Endothelial cell of umbilical vein (primary cell): Measurements from ENCODE around the gene DYRK1A. TPM values are rescaled to one million over a fixed set of nuclear protein-coding genes. Genes with fewer than 3 reads are reported as not detected.

ENCODE experiments used
- BruUV-seq: library from RNA; stranded (reverse); fragments of 400-500 nt; replicated peaks from 2 replicates; lab custom pipeline; 2021; lab: Mats Ljungman, UMichigan
- CTCF ChIA-PET: fragments of 300-600, 350-600 bp; sonication (Branson Sonifier 250); formaldehyde crosslinking; loops from one replicate; lab custom pipeline; 2021; ENCODE audit warnings: antibody characterized with exemption, inconsistent platforms; lab: Charles Lee
- POLR2A ChIA-PET: fragments of 300-600, 350-600 bp; sonication (Branson Sonifier 250); formaldehyde crosslinking; loops from one replicate; lab custom pipeline; 2021; ENCODE audit warnings: antibody characterized with exemption, inconsistent platforms; lab: Charles Lee
- DNase-seq: peaks from one replicate; pipeline ENCODE4 v3.0.0-alpha.2; 2011; ENCODE audit warnings: low read depth, low spot score
- FAIRE-seq: peaks from 2 replicates; lab custom pipeline; 2011; peaks lifted over from hg19 to GRCh38; lab: Jason Lieb, UNC
- H2AFZ ChIP-seq: 2 replicates; pipeline ENCODE4 v1.6.0; 2012; ENCODE audit warnings: low read depth, low read length, control low read depth, inconsistent platforms
- H3K27ac ChIP-seq: 2 replicates; pipeline ENCODE4 v1.5.1; 2011; ENCODE audit warnings: low read depth, mild to moderate bottlenecking, control low read depth, low read length, moderate library complexity; ENCODE audit not compliant: insufficient read depth
- H3K27me3 ChIP-seq, 2 experiments: 2 replicates each; pipeline versions ENCODE4 v1.6.0 to v1.6.1; 2011; ENCODE audit warnings: low read length in 2 of 2, mixed read lengths in 1 of 2; ENCODE audit not compliant: control insufficient read depth in 2 of 2, insufficient read depth in 2 of 2
- H3K36me3 ChIP-seq, 2 experiments: 2 replicates in 1 of 2; 3 replicates in 1 of 2; pipeline ENCODE4 v1.5.1; 2011; ENCODE audit warnings: low read length in 2 of 2, mild to moderate bottlenecking in 1 of 2, moderate library complexity in 1 of 2; ENCODE audit not compliant: control insufficient read depth in 2 of 2, insufficient read depth in 2 of 2; ENCODE audit errors: extremely low read depth in 1 of 2
- H3K4me1 ChIP-seq: 3 replicates; pipeline ENCODE4 v1.5.1; 2011; ENCODE audit warnings: mild to moderate bottlenecking, low read length; ENCODE audit not compliant: control insufficient read depth, insufficient read depth; ENCODE audit errors: extremely low read depth
- H3K4me2 ChIP-seq: 2 replicates; pipeline ENCODE4 v1.6.1; 2011; ENCODE audit warnings: low read length, control low read depth, mixed read lengths; ENCODE audit not compliant: insufficient read depth
- H3K4me3 ChIP-seq, 3 experiments: fragments of 200-600 bp in 1 of 3; sonication (generic), shearing (Covaris generic) in 1 of 3; replicated peaks in 1 of 3; 2 replicates each; pipeline ENCODE4 v1.5.1; 2011 to 2016; ENCODE audit warnings: control low read depth in 3 of 3, low read length in 3 of 3, mild to moderate bottlenecking in 2 of 3, inconsistent platforms in 1 of 3, low read depth in 1 of 3, moderate library complexity in 1 of 3; ENCODE audit not compliant: insufficient read depth in 1 of 3
- H3K79me2 ChIP-seq: 2 replicates; pipeline ENCODE4 v1.6.0; 2012; ENCODE audit warnings: low read length, inconsistent platforms; ENCODE audit not compliant: control insufficient read depth, insufficient read depth
- H3K9ac ChIP-seq: replicated peaks from 2 replicates; pipeline ENCODE3; 2011; ENCODE audit warnings: low read length, control low read depth; ENCODE audit not compliant: insufficient read depth; ENCODE audit errors: extremely low read depth
- H3K9me1 ChIP-seq: replicated peaks from 3 replicates; pipeline ENCODE4 v1.6.0; 2011; ENCODE audit warnings: mild to moderate bottlenecking, low read length; ENCODE audit not compliant: control insufficient read depth, insufficient read depth; ENCODE audit errors: extremely low read depth
- H3K9me3 ChIP-seq: replicated peaks from 2 replicates; pipeline ENCODE4 v1.5.1; 2012; ENCODE audit warnings: low read length, inconsistent platforms; ENCODE audit not compliant: control insufficient read depth, insufficient read depth
- H4K20me1 ChIP-seq: replicated peaks from 2 replicates; pipeline ENCODE3; 2011; ENCODE audit warnings: mild to moderate bottlenecking, low read length; ENCODE audit not compliant: control insufficient read depth, insufficient read depth; ENCODE audit errors: extremely low read depth
- EZH2 ChIP-seq: IDR thresholded peaks from 2 replicates; pipeline ENCODE4 v1.6.1; 2012; ENCODE audit warnings: borderline replicate concordance, low read depth, mild to moderate bottlenecking, moderate library complexity, low read length, inconsistent platforms; ENCODE audit not compliant: severe bottlenecking
- FOS ChIP-seq: IDR thresholded peaks from 2 replicates; pipeline ENCODE4 v1.6.1; 2011; ENCODE audit warnings: mild to moderate bottlenecking, low read length, moderate library complexity, borderline replicate concordance; ENCODE audit not compliant: insufficient read depth
- GATA2 ChIP-seq: IDR thresholded peaks from 2 replicates; pipeline ENCODE4 v1.7.0; 2011; ENCODE audit warnings: low read depth, mild to moderate bottlenecking, moderate library complexity, mixed read lengths, low read length; ENCODE audit not compliant: insufficient read length, insufficient read depth
- JUN ChIP-seq: IDR thresholded peaks from 2 replicates; pipeline ENCODE4 v1.6.1; 2011; ENCODE audit warnings: borderline replicate concordance, low read depth; ENCODE audit not compliant: insufficient read length, insufficient read depth
- MAX ChIP-seq: IDR thresholded peaks from 2 replicates; pipeline ENCODE4 v1.6.1; 2011; ENCODE audit not compliant: insufficient read depth, insufficient read length
- MYC ChIP-seq: IDR thresholded peaks from one replicate; pipeline ENCODE4 v1.6.1; 2011; ENCODE audit warnings: mild to moderate bottlenecking, low read depth, low read length
- POLR2A ChIP-seq: IDR thresholded peaks from 2 replicates; pipeline ENCODE4 v1.6.1; 2012; ENCODE audit warnings: low read depth, mild to moderate bottlenecking, control low read depth, low read length
- POLR2AphosphoS5 ChIP-seq: IDR thresholded peaks from 2 replicates; pipeline ENCODE4 v1.6.1; 2012; ENCODE audit warnings: low read depth, mild to moderate bottlenecking, control low read depth, low read length, moderate library complexity; ENCODE audit not compliant: insufficient read depth
- dilution Hi-C: fragments of 300-500 bp; cut with MboI; formaldehyde crosslinking; loops from one replicate; pipeline ENCODE4 v1.15.0; 2019; ENCODE audit warnings: low sequenced_read_pairs; ENCODE audit not compliant: extremely low pct_ligation_motif_present
- intact Hi-C: fragments of 100-400 bp; cut with micrococcal nuclease; formaldehyde crosslinking; loops from one replicate; pipeline ENCODE4 v1.10.0; 2022
- polyA plus RNA-seq, 4 experiments: library from polyadenylated mRNA; depleted of rRNA in 3 of 4; stranded (reverse) in 3 of 4; unstranded in 1 of 4; fragments of >200 nt; gene quantifications; 2 replicates each; pipeline versions ENCODE4 v1.2.1 to v1.2.3, GENCODE V29; 2011 to 2012; ENCODE audit warnings: missing spikeins in 1 of 4
- total RNA-seq: library from RNA; stranded (reverse); gene quantifications from 2 replicates; pipeline ENCODE4 v1.2.3, GENCODE V29; 2021
- TF ChIP-seq, protein P1 (sequence below), 2 donors: IDR thresholded peaks; 1 replicate in 1 of 2; 2 replicates in 1 of 2; pipeline ENCODE4 v1.5.1; 2011; ENCODE audit warnings: low read length in 2 of 2, mild to moderate bottlenecking in 2 of 2, moderate library complexity in 2 of 2, control low read depth in 1 of 2, inconsistent platforms in 1 of 2, low read depth in 1 of 2; ENCODE audit not compliant: insufficient read depth in 1 of 2; ENCODE audit errors: extremely low read depth in 1 of 2

DYRK1A gene
- total and polyA plus RNA-seq, 2 donors (not counting 3 experiments of a cell fraction or from before 2014, with no cell fraction given): 51.8 to 53.7 TPM

DNA sequence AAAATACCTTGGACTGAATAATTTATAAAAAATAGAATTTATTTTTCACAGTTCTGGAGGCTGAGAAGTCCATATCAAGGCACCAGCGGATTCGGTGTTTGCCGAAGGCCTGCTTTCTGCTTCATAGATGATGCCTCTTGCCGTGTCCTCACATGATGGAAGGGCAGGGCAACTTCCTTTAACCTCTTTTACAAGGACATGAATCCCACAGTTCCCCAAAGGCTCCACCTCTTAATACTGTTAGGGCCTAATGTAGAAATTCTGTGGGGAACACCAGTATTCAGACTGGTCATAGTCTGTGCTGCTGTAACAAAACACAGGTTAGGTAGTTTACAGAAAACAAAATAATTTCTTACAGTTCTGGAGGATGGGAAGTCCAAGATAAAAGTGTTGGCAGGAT, 25.9 kb downstream of the DYRK1A start:
- Histone ChIP-seq H2AFZ (no peak overlapping the region), H3K9me1 (no peaks in the 10 kb centered on the region), H3K27me3 (no peaks in the 10 kb centered on the region), H3K4me2 (no peak overlapping the region), H3K9ac (no peak overlapping the region), H3K79me2 (peaks cover 99% of the 10 kb centered on the region), H3K9me3 (no peaks in the 10 kb centered on the region), H3K27ac (no peak overlapping the region), H3K4me1 (no peaks in the 10 kb centered on the region), H3K4me3 (no peak overlapping the region), H4K20me1 (peaks cover 11% of the 10 kb centered on the region), H3K36me3 (no peaks in the 10 kb centered on the region)
- dilution Hi-C loops (no loop called here), intact Hi-C loops (no loop called here)
- no TSS peak for BruUV-seq
- POLR2A ChIA-PET: no interaction called here
- FAIRE-seq: no peak
- no peak for DNase-seq
- TF ChIP-seq POLR2AphosphoS5: no peak
- no peak for TF ChIP-seq POLR2A
- no peak for TF ChIP-seq FOS
- TF ChIP-seq MAX: no peak
- TF ChIP-seq MYC: no peak
- TF ChIP-seq, protein P1, sequence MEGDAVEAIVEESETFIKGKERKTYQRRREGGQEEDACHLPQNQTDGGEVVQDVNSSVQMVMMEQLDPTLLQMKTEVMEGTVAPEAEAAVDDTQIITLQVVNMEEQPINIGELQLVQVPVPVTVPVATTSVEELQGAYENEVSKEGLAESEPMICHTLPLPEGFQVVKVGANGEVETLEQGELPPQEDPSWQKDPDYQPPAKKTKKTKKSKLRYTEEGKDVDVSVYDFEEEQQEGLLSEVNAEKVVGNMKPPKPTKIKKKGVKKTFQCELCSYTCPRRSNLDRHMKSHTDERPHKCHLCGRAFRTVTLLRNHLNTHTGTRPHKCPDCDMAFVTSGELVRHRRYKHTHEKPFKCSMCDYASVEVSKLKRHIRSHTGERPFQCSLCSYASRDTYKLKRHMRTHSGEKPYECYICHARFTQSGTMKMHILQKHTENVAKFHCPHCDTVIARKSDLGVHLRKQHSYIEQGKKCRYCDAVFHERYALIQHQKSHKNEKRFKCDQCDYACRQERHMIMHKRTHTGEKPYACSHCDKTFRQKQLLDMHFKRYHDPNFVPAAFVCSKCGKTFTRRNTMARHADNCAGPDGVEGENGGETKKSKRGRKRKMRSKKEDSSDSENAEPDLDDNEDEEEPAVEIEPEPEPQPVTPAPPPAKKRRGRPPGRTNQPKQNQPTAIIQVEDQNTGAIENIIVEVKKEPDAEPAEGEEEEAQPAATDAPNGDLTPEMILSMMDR (IDR thresholded peaks at IDR 0.05; ENCODE audit: extremely low read depth in 1 of 2, insufficient read depth in 1 of 2, low read depth in 1 of 2, low read length in 2 of 2): no peak
- TF ChIP-seq GATA2: no peak
- TF ChIP-seq EZH2: no peak
- no peak for TF ChIP-seq JUN
- CTCF ChIA-PET: interaction anchor here (0.7 to 3.0 kb wide), 3 partner anchors 8 to 18 kb away, joined by 3 to 13 read pairs (median 4); no protein-coding TSS in a partner anchor
